ENCODE measurements around the gene ECI1. TPM values are rescaled to one million over a fixed set of nuclear protein-coding genes. Genes with fewer than 3 reads are reported as not detected.
A peak's percentile ranks its signal among the peaks of the same experiment; 100 is the strongest.

ECI1 gene
- total and polyA plus RNA-seq, 2 experiments from 2014 or later: 118 to 143 TPM

GRCh38 chr16:2213817-2214718, 37.3 kb downstream of the ECI1 start:
- H3K79me2 ChIP-seq (replicated peaks; ENCODE audit: insufficient read depth): peaks cover 19% of the 10 kb centered on the region
- Mint-ChIP-seq H3K27ac (peak overlapping the region; percentile 70; the same call in 1 of the 2 replicates), H3K27me3 (ENCODE audit: insufficient read depth, low read depth, poor library complexity) (peaks cover 17% of the 10 kb centered on the region), H3K36me3 (ENCODE audit: low read depth) (peaks cover 23% of the 10 kb centered on the region), H3K4me1 (peaks cover 17% of the 10 kb centered on the region), H3K9me3 (no peaks in the 10 kb centered on the region; the same call in 2 of the 3 replicates), H3K4me3 (peak overlapping the region; percentile 82)
- no peaks in the 10 kb centered on the region for H3K9me2 ChIP-seq (ENCODE audit: insufficient read depth)
- H4K20me1 ChIP-seq (replicated peaks; ENCODE audit: insufficient read depth): peaks cover 18% of the 10 kb centered on the region
- DNase-seq (ENCODE audit: low spot score): peak; percentile 40
- H3K4me1 ChIP-seq (ENCODE audit: insufficient read depth): peaks cover 10% of the 10 kb centered on the region; the same call in 1 of the 2 replicates
- ATAC-seq: no peak
- H3K36me3 ChIP-seq (ENCODE audit: insufficient read depth): 0 out of 2 replicates have a peak, but pooled peaks cover 5% of the 10 kb centered on the region
- H3K4me3 ChIP-seq: peak overlapping the region; percentile 54
- TF ChIP-seq STAT1 (IDR thresholded peaks at IDR 0.05; ENCODE audit: unreplicated experiment) (no peak), POLR2AphosphoS5 (IDR thresholded peaks at IDR 0.05; ENCODE audit: low read depth) (no peak), ETS1 (IDR thresholded peaks at IDR 0.05) (no peak), EZH2phosphoT487 (IDR thresholded peaks at IDR 0.05; ENCODE audit: unreplicated experiment) (no peak), EZH2 (IDR thresholded peaks at IDR 0.05; ENCODE audit: low read depth, unreplicated experiment) (no peak), ZNF462 (CRISPR knock-in tag; IDR thresholded peaks at IDR 0.05) (no peak), NANOG (IDR thresholded peaks at IDR 0.05; ENCODE audit: borderline replicate concordance) (no peak), CTCF (conservative IDR thresholded peaks at IDR 0.05; ENCODE audit: low read depth in 2 of 2) (no peak), CREB1 (CRISPR knock-in tag; IDR thresholded peaks at IDR 0.05; ENCODE audit: low read depth) (no peak), JUNB (IDR thresholded peaks at IDR 0.05; ENCODE audit: unreplicated experiment) (no peak), REST (IDR thresholded peaks at IDR 0.05; ENCODE audit: unreplicated experiment) (no peak), ZNF331 (CRISPR knock-in tag; IDR thresholded peaks at IDR 0.05; ENCODE audit: low read depth) (no peak), ZNF114 (CRISPR knock-in tag; IDR thresholded peaks at IDR 0.05) (no peak)
- peaks cover 37% of the 10 kb centered on the region; the same call in 1 of the 2 replicates for H3F3A ChIP-seq (replicated peaks; ENCODE audit: low read depth)
- no peak overlapping the region for H2AFZ ChIP-seq
- no peaks in the 10 kb centered on the region for H3K27me3 ChIP-seq (ENCODE audit: insufficient read depth)
- peak overlapping the region; percentile 84 for H3K4me2 ChIP-seq
- no peak overlapping the region for H3K27ac ChIP-seq (ENCODE audit: low read depth)

Data from GM23338 (cell line).